Upper lobe of left lung (tissue), 4 donors: Measurements from ENCODE around the gene SRPK2.

Source experiments
- EP300 ChIP-seq, 4 donors: sonication (generic); formaldehyde crosslinking; IDR thresholded peaks; one replicate each; pipeline ENCODE4 v1.5.1; 2017; ENCODE audit warnings: antibody characterized with exemption in 4 of 4, control low read depth in 2 of 4
- POLR2A ChIP-seq, 4 donors: fragments of 450-650 bp; IDR thresholded peaks; one replicate each; pipeline ENCODE4 v1.5.1; 2016 to 2017; ENCODE audit warnings: antibody characterized with exemption in 4 of 4, mild to moderate bottlenecking in 2 of 4
- POLR2AphosphoS5 ChIP-seq, 2 donors: sonication (generic); formaldehyde crosslinking; IDR thresholded peaks; one replicate each; pipeline ENCODE4 v1.5.1; 2017; ENCODE audit warnings: antibody characterized with exemption in 2 of 2
- TF ChIP-seq, protein P1 (sequence below), 6 experiments: fragments of 450-650 bp in 4 of 6; fragments of 200-600 bp in 2 of 6; sonication (generic) in 2 of 6; IDR thresholded peaks; one replicate each; pipeline ENCODE4 v1.5.1; 2016 to 2019; ENCODE audit warnings: antibody characterized with exemption in 6 of 6

DNA sequence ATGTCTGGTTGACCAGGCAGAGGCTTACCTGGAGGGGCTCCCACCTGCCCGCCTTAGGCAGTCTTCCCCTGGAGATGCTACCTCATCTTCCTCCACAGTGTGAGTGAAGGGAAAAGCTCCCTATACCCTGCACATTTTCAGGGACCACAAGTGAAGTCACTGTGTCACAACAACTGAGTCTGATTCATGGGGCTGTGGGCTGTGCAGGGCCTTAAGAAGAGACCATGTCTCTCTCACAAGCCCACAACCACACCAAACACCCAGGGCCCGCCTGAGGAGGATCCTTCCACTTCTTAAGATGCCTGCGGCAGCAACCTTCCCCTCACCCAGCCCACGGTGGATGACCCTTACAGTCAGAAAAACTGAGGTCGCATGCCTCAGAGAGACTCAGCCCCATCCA, 256.4 kb downstream of the SRPK2 start:
- TF ChIP-seq, protein P1, sequence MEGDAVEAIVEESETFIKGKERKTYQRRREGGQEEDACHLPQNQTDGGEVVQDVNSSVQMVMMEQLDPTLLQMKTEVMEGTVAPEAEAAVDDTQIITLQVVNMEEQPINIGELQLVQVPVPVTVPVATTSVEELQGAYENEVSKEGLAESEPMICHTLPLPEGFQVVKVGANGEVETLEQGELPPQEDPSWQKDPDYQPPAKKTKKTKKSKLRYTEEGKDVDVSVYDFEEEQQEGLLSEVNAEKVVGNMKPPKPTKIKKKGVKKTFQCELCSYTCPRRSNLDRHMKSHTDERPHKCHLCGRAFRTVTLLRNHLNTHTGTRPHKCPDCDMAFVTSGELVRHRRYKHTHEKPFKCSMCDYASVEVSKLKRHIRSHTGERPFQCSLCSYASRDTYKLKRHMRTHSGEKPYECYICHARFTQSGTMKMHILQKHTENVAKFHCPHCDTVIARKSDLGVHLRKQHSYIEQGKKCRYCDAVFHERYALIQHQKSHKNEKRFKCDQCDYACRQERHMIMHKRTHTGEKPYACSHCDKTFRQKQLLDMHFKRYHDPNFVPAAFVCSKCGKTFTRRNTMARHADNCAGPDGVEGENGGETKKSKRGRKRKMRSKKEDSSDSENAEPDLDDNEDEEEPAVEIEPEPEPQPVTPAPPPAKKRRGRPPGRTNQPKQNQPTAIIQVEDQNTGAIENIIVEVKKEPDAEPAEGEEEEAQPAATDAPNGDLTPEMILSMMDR (IDR thresholded peaks at IDR 0.05), result no peak
- TF ChIP-seq POLR2AphosphoS5 (IDR thresholded peaks at IDR 0.05) (no peak), POLR2A (IDR thresholded peaks at IDR 0.05) (no peak), EP300 (IDR thresholded peaks at IDR 0.05) (no peak)
